Keratinocyte (primary cell): ENCODE data around the gene ZFYVE1. TPM values are rescaled to one million over a fixed set of nuclear protein-coding genes. Genes with fewer than 3 reads are reported as not detected.

Experiments used
- DNase-seq: peaks from one replicate; pipeline ENCODE4 v3.0.0-alpha.2; 2011; ENCODE audit warnings: low read depth, missing footprints, low spot score
- FAIRE-seq: peaks from 2 replicates; lab custom pipeline; 2011; peaks lifted over from hg19 to GRCh38; lab: Jason Lieb, UNC
- H2AFZ ChIP-seq: 2 replicates; pipeline ENCODE4 v1.6.0; 2012; ENCODE audit warnings: low read length, control low read depth, inconsistent platforms; ENCODE audit not compliant: control insufficient read depth
- H3K27ac ChIP-seq: 2 replicates; pipeline ENCODE4 v1.5.1; 2011; ENCODE audit warnings: low read length; ENCODE audit not compliant: control insufficient read depth, insufficient read depth
- H3K27me3 ChIP-seq: 3 replicates; pipeline ENCODE4 v1.6.0; 2011; ENCODE audit warnings: low read length; ENCODE audit not compliant: control insufficient read depth, insufficient read depth; ENCODE audit errors: extremely low read depth
- H3K36me3 ChIP-seq, 2 experiments: 2 replicates in 1 of 2; 3 replicates in 1 of 2; pipeline ENCODE4 v1.5.1; 2011; ENCODE audit warnings: low read length in 2 of 2, mild to moderate bottlenecking in 1 of 2; ENCODE audit not compliant: control insufficient read depth in 2 of 2, insufficient read depth in 2 of 2; ENCODE audit errors: extremely low read depth in 1 of 2
- H3K4me1 ChIP-seq: 3 replicates; pipeline ENCODE4 v1.5.1; 2011; ENCODE audit warnings: low read length; ENCODE audit not compliant: control insufficient read depth, insufficient read depth; ENCODE audit errors: extremely low read depth
- H3K4me2 ChIP-seq: 3 replicates; pipeline ENCODE4 v1.6.0; 2011; ENCODE audit warnings: low read depth, low read length; ENCODE audit not compliant: control insufficient read depth, insufficient read depth; ENCODE audit errors: extremely low read depth
- H3K4me3 ChIP-seq, 3 experiments: fragments of 200-600 bp in 1 of 3; sonication (generic) in 1 of 3; 2 replicates in 2 of 3; 3 replicates in 1 of 3; pipeline ENCODE4 v1.5.1; 2011 to 2016; ENCODE audit warnings: low read length in 3 of 3, mild to moderate bottlenecking in 3 of 3, control low read depth in 2 of 3, inconsistent platforms in 1 of 3, low read depth in 1 of 3, mixed read lengths in 1 of 3, mixed run types in 1 of 3, moderate library complexity in 1 of 3; ENCODE audit not compliant: control insufficient read depth in 2 of 3, insufficient read depth in 2 of 3; ENCODE audit errors: extremely low read depth in 1 of 3
- H3K79me2 ChIP-seq: 2 replicates; pipeline ENCODE4 v1.6.0; 2012; ENCODE audit warnings: low read length; ENCODE audit not compliant: control insufficient read depth, insufficient read depth
- H3K9ac ChIP-seq: 3 replicates; pipeline ENCODE4 v1.6.0; 2011; ENCODE audit warnings: low read length; ENCODE audit not compliant: control insufficient read depth, insufficient read depth; ENCODE audit errors: extremely low read depth
- H3K9me1 ChIP-seq: 3 replicates; pipeline ENCODE4 v1.6.0; 2011; ENCODE audit warnings: low read length; ENCODE audit not compliant: control insufficient read depth, insufficient read depth; ENCODE audit errors: extremely low read depth
- H3K9me3 ChIP-seq: 2 replicates; pipeline ENCODE4 v1.5.1; 2012; ENCODE audit warnings: low read depth, low read length; ENCODE audit not compliant: control insufficient read depth
- H4K20me1 ChIP-seq: 3 replicates; pipeline ENCODE4 v1.6.0; 2011; ENCODE audit warnings: low read length; ENCODE audit not compliant: control insufficient read depth, insufficient read depth; ENCODE audit errors: extremely low read depth
- CTCF ChIP-seq, 3 experiments: IDR thresholded peaks in 1 of 3; conservative IDR thresholded peaks in 1 of 3; optimal IDR thresholded peaks in 1 of 3; 2 replicates in 2 of 3; 3 replicates in 1 of 3; pipeline versions ENCODE3 to v1.5.1; 2011; ENCODE audit warnings: low read length in 3 of 3, mild to moderate bottlenecking in 3 of 3, moderate library complexity in 2 of 3, control low read depth in 1 of 3, inconsistent platforms in 1 of 3; ENCODE audit not compliant: insufficient read depth in 2 of 3; ENCODE audit errors: extremely low read depth in 1 of 3
- EZH2 ChIP-seq: IDR thresholded peaks from one replicate; pipeline ENCODE4 v1.6.1; 2012; ENCODE audit warnings: inconsistent platforms, mild to moderate bottlenecking, low read length, moderate library complexity
- dilution Hi-C: fragments of 300-500 bp; cut with MboI; formaldehyde crosslinking; loops from one replicate; pipeline ENCODE4 v1.7.0; 2020; ENCODE audit warnings: low sequenced_read_pairs; ENCODE audit not compliant: extremely low pct_ligation_motif_present
- polyA plus RNA-seq, 5 experiments: library from polyadenylated mRNA; depleted of rRNA in 3 of 5; stranded (reverse) in 3 of 5; stranded (forward) in 1 of 5; unstranded in 1 of 5; fragments of >200 nt; gene quantifications; 1 replicate in 1 of 5; 2 replicates in 3 of 5; 3 replicates in 1 of 5; pipeline versions ENCODE4 v1.2.1 to v1.2.3, GENCODE V29; 2011 to 2012; ENCODE audit warnings: missing spikeins in 2 of 5, low read depth in 1 of 5, low replicate concordance in 1 of 5

Gene ZFYVE1
- polyA plus RNA-seq, 1 donor (not counting 4 experiments of a cell fraction or from before 2014, with no cell fraction given) = 10.8 TPM

GRCh38 chr14:72943876-72944430 lies 83.0 kb downstream of the ZFYVE1 start:
- Histone ChIP-seq H3K27ac (no peak overlapping the region), H3K27me3 (no peaks in the 10 kb centered on the region), H3K4me2 (no peak overlapping the region), H3K36me3 (peaks cover 13 to 31% of the 10 kb centered on the region in 2 experiments), H4K20me1 (no peaks in the 10 kb centered on the region), H3K4me1 (peaks cover 4% of the 10 kb centered on the region), H3K9me3 (no peaks in the 10 kb centered on the region), H2AFZ (no peak overlapping the region), H3K9me1 (no peaks in the 10 kb centered on the region), H3K4me3 (no peak overlapping the region), H3K9ac (no peak overlapping the region), H3K79me2 (no peaks in the 10 kb centered on the region)
- DNase-seq (no peak), FAIRE-seq (no peak)
- dilution Hi-C loops = no loop called here
- no peak for TF ChIP-seq CTCF (optimal IDR thresholded peaks at IDR 0.05 in 1 of 3, IDR thresholded peaks at IDR 0.05 in 1 of 3, conservative IDR thresholded peaks at IDR 0.05 in 1 of 3; ENCODE audit: extremely low read depth in 1 of 3, insufficient read depth in 2 of 3, low read length in 3 of 3)

DNA sequence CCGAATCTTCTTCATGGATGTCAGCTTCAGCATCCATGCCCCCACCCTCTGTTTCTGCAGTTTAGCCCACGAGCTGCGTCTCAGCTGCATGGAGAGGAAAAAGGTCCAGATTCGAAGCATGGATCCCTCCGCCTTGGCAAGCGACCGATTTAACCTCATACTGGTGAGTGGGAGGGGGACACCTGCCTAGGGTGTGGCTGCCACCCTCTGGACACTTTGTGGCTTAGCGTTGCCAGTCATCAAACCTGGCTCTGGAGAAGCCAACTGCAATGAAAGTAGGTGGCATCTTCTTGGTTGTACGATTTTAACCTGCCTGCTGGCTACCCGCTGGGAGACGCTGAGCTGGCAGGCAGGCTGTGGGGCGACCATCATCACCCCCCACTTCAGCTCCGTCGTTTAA lies 84.0 kb downstream of the ZFYVE1 start:
- H3K4me3 ChIP-seq = no peak overlapping the region
- no peak overlapping the region for H2AFZ ChIP-seq
- H3K4me2 ChIP-seq = no peak overlapping the region
- TF ChIP-seq CTCF (optimal IDR thresholded peaks at IDR 0.05 in 1 of 3, IDR thresholded peaks at IDR 0.05 in 1 of 3, conservative IDR thresholded peaks at IDR 0.05 in 1 of 3; ENCODE audit: extremely low read depth in 1 of 3, insufficient read depth in 2 of 3, low read length in 3 of 3) (peak in 1 of 3 experiments; percentile 23), EZH2 (no peak)
- DNase-seq (no peak), FAIRE-seq (no peak)
- H3K4me1 ChIP-seq = peaks cover 1% of the 10 kb centered on the region
- no peak overlapping the region for H3K27ac ChIP-seq
- H3K9me3 ChIP-seq = no peaks in the 10 kb centered on the region
- no peak overlapping the region for H3K9ac ChIP-seq
- no peaks in the 10 kb centered on the region for H3K79me2 ChIP-seq
- H3K9me1 ChIP-seq = no peaks in the 10 kb centered on the region
- no peaks in the 10 kb centered on the region for H4K20me1 ChIP-seq
- no peaks in the 10 kb centered on the region for H3K27me3 ChIP-seq
- H3K36me3 ChIP-seq = peaks cover 18 to 36% of the 10 kb centered on the region in 2 experiments
- dilution Hi-C loops = no loop called here
